ENCODE measurements around the gene SF3B2. TPM values are rescaled to one million over a fixed set of nuclear protein-coding genes. Genes with fewer than 3 reads are reported as not detected.

Gene SF3B2
- total RNA-seq, 2 experiments from 2014 or later, result 185 to 260 TPM

- Histone ChIP-seq H3K36me3 (ENCODE audit: insufficient read depth, low read length) (peaks cover 69% of the 10 kb centered on the region), H3K27ac (ENCODE audit: low read depth, low read length, poor library complexity, severe bottlenecking) (no peak overlapping the region), H2AFZ (ENCODE audit: low read length) (no peak overlapping the region)
These were observed 15.5 kb downstream of the SF3B2 start for GRCh38 chr11:66067640-66068039.

GRCh38 chr11:66068154-66068821, 16.1 kb downstream of the SF3B2 start:
- TF ChIP-seq EZH2phosphoT487 (IDR thresholded peaks at IDR 0.05; ENCODE audit: borderline replicate concordance, low read depth, low read length), result no peak
- TF ChIP-seq, protein P1, sequence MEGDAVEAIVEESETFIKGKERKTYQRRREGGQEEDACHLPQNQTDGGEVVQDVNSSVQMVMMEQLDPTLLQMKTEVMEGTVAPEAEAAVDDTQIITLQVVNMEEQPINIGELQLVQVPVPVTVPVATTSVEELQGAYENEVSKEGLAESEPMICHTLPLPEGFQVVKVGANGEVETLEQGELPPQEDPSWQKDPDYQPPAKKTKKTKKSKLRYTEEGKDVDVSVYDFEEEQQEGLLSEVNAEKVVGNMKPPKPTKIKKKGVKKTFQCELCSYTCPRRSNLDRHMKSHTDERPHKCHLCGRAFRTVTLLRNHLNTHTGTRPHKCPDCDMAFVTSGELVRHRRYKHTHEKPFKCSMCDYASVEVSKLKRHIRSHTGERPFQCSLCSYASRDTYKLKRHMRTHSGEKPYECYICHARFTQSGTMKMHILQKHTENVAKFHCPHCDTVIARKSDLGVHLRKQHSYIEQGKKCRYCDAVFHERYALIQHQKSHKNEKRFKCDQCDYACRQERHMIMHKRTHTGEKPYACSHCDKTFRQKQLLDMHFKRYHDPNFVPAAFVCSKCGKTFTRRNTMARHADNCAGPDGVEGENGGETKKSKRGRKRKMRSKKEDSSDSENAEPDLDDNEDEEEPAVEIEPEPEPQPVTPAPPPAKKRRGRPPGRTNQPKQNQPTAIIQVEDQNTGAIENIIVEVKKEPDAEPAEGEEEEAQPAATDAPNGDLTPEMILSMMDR (conservative IDR thresholded peaks at IDR 0.05; ENCODE audit: low read length), result peak; percentile 95
- CTCF ChIA-PET (ENCODE audit: unreplicated experiment), result interaction anchor here (0.7 kb wide), 1 partner anchor 68 kb away, joined by 3 read pairs; no protein-coding TSS in a partner anchor
- H3K79me2 ChIP-seq (ENCODE audit: insufficient read depth, low read depth, low read length), result peaks cover 23% of the 10 kb centered on the region; the same call in 1 of the 2 replicates
- intact Hi-C loops (cut with micrococcal nuclease; ENCODE audit: unreplicated experiment), result loop anchor here (1.0 kb wide), 1 partner anchor 66 kb away; no protein-coding TSS in a partner anchor
- peak overlapping the region; percentile 73 for H3K27ac ChIP-seq (ENCODE audit: low read depth, low read length, poor library complexity, severe bottlenecking)
- TSS peak; percentile 83 for BruUV-seq (replicated peaks)
- 0 out of 2 replicates have a peak, but pooled peaks cover 5% of the 10 kb centered on the region for H3K9me3 ChIP-seq (ENCODE audit: low read length)
- peaks cover 68% of the 10 kb centered on the region for H3K36me3 ChIP-seq (ENCODE audit: insufficient read depth, low read length)
- peak overlapping the region; percentile 72 for H3K4me2 ChIP-seq (ENCODE audit: low read length)
- no peaks in the 10 kb centered on the region for H4K20me1 ChIP-seq (ENCODE audit: insufficient read depth, low read length)
- no peaks in the 10 kb centered on the region for H3K9me2 ChIP-seq (ENCODE audit: insufficient read depth, low read length)
- no peak overlapping the region for H2AFZ ChIP-seq (ENCODE audit: low read length)
- POLR2A ChIA-PET, result interaction anchor here (0.8 to 2.7 kb wide), 2 partner anchors 15 to 17 kb away, joined by 3 to 11 read pairs; partner anchors contain the start of gene SF3B2
- DNase-seq (ENCODE audit: low spot score), result peak; percentile 74
- no peak overlapping the region for H3K4me3 ChIP-seq (ENCODE audit: low read depth, low read length, poor library complexity, severe bottlenecking)
- H3K4me1 ChIP-seq (ENCODE audit: insufficient read depth, low read length, poor library complexity, severe bottlenecking), result peaks cover 43% of the 10 kb centered on the region

More at GRCh38 chr11:66067640-66068039, 15.5 kb downstream of the SF3B2 start:
- TF ChIP-seq, protein P1 (conservative IDR thresholded peaks at IDR 0.05; ENCODE audit: low read length), result no peak
- TF ChIP-seq EZH2phosphoT487 (IDR thresholded peaks at IDR 0.05; ENCODE audit: borderline replicate concordance, low read depth, low read length), result no peak
- ChIA-PET POLR2A (interaction anchor here (0.5 to 2.7 kb wide), 2 partner anchors 16 to 105 kb away, joined by 6 to 11 read pairs; partner anchors contain the start of gene SF3B2), CTCF (ENCODE audit: unreplicated experiment) (interaction anchor here (1.1 kb wide), 1 partner anchor 10 kb away, joined by 4 read pairs; no protein-coding TSS in a partner anchor)
- BruUV-seq (replicated peaks), result no TSS peak
- Histone ChIP-seq H3K4me3 (ENCODE audit: low read depth, low read length, poor library complexity, severe bottlenecking) (no peak overlapping the region), H3K4me1 (ENCODE audit: insufficient read depth, low read length, poor library complexity, severe bottlenecking) (peaks cover 37% of the 10 kb centered on the region), H3K9me2 (ENCODE audit: insufficient read depth, low read length) (no peaks in the 10 kb centered on the region), H4K20me1 (ENCODE audit: insufficient read depth, low read length) (no peaks in the 10 kb centered on the region), H3K79me2 (ENCODE audit: insufficient read depth, low read depth, low read length) (peaks cover 23% of the 10 kb centered on the region; the same call in 1 of the 2 replicates), H3K4me2 (ENCODE audit: low read length) (no peak overlapping the region), H3K9me3 (ENCODE audit: low read length) (0 out of 2 replicates have a peak, but pooled peaks cover 5% of the 10 kb centered on the region)
- no peak for DNase-seq (ENCODE audit: low spot score)
- intact Hi-C loops (cut with micrococcal nuclease; ENCODE audit: unreplicated experiment), result loop anchor here (1.0 kb wide), 1 partner anchor 67 kb away; no protein-coding TSS in a partner anchor

All from OCI-LY7 (cell line).